HG03175 (cell line): ENCODE data around the gene ATAD3B.
"Not testable (repeated sequence)": the region's sequence is repeated elsewhere in the genome, so short reads cannot be mapped to it uniquely, and the experiment has no call there.

Experiments used
- ATAC-seq: cut with Tn5 transposase; IDR thresholded peaks from one replicate; pipeline ENCODE4 v1.9.1; 2021; ENCODE audit warnings: mild to moderate bottlenecking, moderate library complexity; ENCODE audit not compliant: unreplicated experiment

The ATAD3B gene

GRCh38 chr1:1529936-1530335, 58.4 kb downstream of the ATAD3B start:
- ATAC-seq: no peak

GRCh38 chr1:1531947-1532346, 60.4 kb downstream of the ATAD3B start:
- no peak for ATAC-seq

- ATAC-seq: not testable (repeated sequence)
Observed at GRCh38 chr1:1533176-1533893, 61.8 kb downstream of the ATAD3B start.

DNA sequence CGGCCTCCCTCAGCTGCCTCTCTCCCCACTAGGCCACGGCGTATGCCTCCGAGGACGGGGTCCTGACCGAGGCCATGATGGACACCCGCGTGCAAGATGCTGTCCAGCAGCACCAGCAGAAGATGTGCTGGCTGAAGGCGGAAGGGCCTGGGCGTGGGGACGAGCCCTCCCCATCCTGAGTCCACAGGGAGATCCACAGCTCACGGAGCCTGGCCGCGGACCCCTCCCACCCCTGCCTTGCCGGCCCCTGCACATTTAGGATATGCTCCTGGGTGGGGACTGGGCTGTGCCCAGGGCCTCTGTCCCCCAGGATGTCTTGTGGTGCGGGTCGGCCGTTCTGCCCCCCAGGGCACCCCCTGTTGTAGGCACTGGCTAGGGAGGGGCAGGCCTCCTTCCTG, 62.3 kb downstream of the ATAD3B start:
- not testable (repeated sequence) for ATAC-seq

DNA sequence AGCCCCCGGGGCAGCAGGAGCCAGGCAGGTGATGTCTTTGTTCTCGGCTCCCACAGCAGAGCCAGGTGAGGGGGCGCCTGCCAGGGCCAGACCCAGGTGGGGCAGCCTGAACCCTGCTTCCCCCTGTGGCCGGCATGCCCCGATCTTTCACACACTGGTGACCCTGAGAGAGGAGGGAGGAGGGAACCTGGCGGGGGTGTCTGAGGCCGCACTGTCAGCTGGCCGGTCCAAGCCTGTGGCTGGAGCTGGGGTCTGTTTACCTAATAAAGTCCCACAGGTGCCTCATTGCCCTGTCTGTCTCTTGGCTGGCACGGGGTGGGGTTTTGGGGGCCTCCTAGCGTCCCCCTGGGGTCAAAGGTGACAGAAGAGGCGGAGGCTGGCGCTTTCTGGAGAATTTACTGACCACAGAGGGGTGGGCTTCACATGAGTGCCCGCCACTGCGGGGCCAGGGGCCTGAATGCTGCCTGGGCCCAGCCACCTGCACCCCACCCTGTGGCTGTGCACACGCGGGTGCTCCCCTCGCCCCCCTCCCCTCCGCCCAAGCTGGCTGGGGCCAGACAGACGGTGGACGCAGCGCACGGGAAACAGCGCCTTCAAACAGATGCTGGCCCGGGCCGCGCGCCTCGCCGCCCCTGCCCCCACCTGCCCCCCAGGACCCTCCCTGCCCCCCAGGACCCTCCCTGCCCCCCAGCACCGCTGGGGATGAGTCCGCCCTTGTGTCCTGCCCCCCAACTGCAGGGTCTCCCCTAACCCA, 63.0 kb downstream of the ATAD3B start:
- ATAC-seq: no peak

GRCh38 chr1:1535201-1536018, 63.8 kb downstream of the ATAD3B start:
- ATAC-seq: no peak

DNA sequence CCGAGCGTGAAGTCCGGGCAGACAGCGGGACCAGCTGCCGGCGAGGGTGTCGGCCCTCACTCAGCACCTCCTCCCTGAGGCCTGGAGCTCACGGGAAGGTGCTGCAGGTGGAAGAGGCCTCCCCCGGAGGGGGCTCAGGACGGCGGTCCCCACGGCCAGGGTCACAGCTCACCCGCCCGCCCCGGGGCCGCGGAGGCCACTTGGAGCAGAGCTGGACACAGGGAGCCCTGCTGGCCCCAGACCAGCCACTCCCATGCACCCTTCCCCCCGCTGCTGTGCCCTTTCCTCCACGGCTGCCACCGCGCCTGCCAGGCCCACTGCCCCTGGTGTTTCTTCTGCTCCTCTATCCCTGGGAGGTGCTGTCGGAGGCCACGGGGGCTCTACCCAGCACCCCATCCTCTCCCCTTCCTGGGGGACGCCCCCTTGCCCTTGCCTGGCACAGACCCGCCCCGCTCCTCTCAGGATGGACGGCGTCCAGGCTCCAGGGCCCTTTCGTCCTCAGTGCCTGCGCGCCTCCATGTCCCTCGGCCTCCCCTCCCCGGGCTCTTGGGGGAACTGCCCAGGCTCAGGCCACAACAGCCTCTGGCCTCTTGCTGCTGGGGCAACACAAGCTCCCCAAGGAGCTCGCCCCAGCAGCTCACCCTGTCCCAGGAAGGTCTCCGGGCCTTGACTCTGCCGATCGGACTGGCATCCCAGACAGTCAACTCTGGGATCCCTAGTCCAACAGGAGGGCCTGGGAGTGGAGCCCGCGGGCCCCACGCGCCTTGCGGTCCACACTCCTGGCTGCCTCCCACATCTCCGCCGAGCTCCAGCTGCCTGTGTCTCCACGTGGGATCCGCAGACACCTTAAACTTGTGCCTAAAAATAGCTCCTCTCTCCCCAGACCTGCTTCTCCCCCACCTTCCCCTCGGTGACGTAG, 64.7 kb downstream of the ATAD3B start:
- no peak for ATAC-seq

DNA sequence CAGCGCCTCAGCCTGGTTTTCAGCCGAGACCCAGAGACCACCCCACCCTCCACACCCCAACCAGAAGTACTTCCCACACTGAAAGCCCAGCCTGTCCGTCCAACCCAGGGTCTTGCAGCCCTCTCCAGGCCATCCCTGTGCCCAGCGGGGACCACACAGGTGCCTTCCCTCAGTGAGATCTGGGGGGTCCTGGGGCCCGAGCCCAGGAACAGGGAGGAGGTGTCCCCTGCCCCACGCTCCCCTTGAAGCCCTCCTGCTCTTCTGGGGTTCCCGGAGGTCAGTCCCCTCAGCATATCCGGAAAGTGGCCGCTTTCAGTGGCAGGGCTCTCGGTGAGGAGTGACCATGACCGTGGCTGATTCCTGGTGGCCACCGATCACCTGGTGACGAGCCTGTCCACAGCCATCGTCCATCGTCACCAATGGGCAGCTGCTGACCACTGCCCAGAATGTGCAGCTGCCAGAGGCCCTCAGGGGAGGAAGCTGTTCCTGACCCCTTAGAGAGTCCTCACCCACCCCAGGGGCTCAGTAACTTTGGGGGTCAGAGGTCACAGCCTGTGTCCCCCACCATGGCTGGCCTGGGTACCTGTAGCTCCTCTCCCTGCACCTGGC, 65.5 kb downstream of the ATAD3B start:
- ATAC-seq: no peak

DNA sequence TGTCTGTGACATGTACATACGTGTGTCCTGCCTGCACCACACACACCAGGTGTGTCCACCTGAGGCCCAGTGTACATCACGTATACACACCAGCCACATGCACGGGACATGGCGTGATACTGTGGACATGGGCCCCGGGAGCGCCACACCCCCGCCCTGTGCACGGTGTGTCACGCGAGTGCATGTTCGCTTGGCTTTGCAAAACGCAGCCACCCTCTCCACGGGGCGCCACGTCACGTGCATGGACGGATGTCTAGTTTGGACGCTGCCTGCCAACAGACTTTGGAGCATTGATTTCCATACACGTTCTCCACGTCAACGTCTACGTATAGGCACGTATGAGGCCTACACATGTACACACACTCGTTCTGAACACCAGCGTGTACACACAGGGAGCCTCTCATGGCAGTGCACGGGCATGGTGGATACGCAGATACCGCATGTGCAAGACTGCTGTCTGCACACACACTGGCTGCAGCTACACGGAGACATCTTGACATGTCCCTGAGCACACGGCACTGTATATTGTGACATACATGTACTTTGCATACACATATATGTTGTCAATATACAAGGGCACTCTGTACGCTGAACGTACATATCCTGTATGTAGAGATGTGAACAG, 66.2 kb downstream of the ATAD3B start:
- ATAC-seq: no peak

DNA sequence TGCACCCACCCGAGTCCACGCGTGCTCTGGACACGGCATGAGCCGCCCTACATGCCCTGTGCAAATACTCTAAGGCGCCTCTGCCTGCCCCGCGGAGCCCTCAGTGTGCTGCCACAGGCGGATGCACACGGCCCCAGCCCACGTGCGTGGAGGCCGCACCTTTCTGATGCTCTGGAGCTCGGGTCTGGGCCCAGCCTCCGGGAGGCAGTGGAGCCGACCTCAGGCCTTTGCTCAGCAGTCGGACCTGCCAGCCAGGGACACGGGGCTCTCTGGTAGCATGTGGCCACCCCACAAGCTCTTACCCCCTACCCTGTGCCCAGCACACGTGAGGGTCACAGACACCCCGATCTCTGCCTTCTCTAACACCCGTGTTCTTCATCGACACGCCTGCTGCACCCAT, 66.8 kb downstream of the ATAD3B start:
- ATAC-seq: no peak

DNA sequence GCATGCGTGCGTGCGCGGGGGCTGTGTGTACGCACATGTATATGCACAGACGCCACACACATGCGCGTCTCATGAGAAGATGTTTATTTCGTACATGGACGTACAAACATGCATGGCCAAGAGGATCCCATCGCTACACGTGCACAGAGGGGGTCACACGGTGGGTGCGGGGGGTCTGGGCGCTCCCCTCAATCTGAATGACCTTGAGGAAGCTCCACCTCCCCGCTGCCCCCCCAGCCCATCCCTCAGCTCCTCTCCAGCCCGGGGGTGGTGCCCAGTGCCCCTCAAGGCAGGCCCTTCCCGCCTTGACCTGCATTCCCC, 67.4 kb downstream of the ATAD3B start:
- ATAC-seq: no peak

DNA sequence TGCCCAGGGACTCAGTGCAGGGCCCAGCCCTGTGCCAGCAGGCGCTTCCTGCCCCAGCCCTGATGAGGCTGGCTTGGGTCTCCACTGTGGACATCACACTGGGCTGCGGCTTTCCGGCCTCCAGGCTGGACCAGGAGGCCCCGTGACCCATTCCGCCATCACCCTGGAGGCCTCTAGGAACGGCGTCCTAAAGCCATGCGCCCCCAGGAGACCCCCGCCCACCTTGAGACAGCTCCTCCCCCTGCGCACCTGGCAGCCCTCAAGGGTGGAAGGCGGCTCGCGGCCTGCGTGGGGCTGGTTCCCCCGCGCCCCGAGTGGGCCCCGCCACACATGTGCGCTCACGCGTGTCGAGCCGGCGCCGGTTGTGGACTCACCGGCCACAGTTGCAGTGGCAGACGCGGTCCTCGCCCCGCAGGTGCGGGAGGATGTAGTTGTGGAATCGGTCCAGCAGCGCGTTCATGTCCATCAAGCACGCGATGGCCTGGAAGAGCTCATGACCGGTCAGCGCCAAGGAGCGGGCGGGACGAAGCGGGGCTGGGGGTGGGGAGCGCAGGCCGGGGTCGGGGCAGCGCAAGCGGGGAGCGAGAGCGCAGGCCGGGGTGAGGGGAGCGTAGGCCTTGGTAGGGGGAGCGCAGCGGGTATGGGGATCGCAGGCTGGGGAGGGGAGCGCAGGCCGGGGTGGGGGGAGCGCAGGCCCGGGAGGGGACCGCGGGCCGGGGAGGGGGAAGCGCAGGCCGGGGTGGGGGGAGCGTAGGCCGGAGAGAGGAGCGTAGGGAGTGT, 67.9 kb downstream of the ATAD3B start:
- no peak for ATAC-seq

GRCh38 chr1:1540090-1540817, 68.7 kb downstream of the ATAD3B start, which contains the start of gene TMEM240:
Gene TMEM240, minus strand, starts transcription at chr1:1540624. Its CDS starts 278 bp downstream, at chr1:1540346.
- ATAC-seq: no peak

GRCh38 chr1:1540818-1541628, 69.5 kb downstream of the ATAD3B start:
- no peak for ATAC-seq

DNA sequence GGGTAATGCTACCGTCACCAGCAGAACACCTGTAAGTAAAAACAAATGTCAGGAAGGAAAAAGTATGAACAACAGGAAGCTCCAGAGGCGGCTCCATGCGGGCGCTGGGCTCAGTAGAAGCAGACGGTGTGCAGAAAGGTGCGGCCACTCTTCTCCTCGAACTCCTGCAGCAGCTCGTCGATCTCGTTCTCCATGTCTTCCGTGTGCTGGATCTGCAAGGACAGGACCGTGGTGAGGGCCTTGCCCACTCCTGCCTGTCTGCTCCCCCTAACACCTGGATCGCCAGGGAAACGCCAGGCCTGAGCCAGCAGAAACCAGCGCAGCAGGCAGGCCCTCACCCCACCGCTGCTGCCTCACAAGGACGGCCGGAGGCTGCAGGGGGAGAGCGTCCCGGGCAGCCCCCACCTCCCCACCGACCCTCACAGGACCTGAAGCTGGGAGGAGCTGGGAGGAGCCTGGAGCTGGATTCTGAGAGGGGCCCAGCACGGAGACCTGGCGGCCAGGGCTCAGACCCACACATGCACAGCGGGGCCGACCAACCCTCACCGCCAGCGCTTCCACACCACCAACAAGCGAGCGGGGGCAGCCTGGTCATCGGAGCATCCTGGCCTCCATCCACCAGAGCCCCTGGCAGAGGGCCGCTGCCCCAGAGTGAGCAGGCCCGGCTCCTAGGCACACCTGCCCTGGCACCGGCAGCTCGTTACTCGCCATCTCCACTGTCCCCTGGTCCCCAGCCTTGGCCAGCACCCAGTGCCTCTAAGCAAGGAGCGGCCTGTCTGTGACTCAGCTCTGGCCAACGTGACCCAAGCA, 70.6 kb downstream of the ATAD3B start:
- ATAC-seq: no peak
